NT2/D1 (cell line): Measurements from ENCODE around the gene DNAJC22.

ENCODE experiments used
- DNase-seq: peaks from one replicate; pipeline ENCODE4 v3.0.0-alpha.2; 2011; ENCODE audit warnings: low read depth, low spot score
- H3K27me3 ChIP-seq: 2 replicates; pipeline ENCODE4 v1.6.0; 2011; ENCODE audit warnings: mild to moderate bottlenecking; ENCODE audit not compliant: insufficient read length, insufficient read depth
- H3K36me3 ChIP-seq: 2 replicates; pipeline ENCODE4 v1.6.1; 2011; ENCODE audit warnings: mild to moderate bottlenecking, low read length, mixed read lengths; ENCODE audit not compliant: insufficient read depth, insufficient read length
- H3K4me1 ChIP-seq: 2 replicates; pipeline ENCODE4 v1.5.1; 2011; ENCODE audit not compliant: insufficient read depth, insufficient read length
- H3K4me3 ChIP-seq: 2 replicates; pipeline ENCODE4 v1.5.1; 2011; ENCODE audit warnings: low read depth; ENCODE audit not compliant: insufficient read length
- H3K9ac ChIP-seq: 2 replicates; pipeline ENCODE4 v1.6.0; 2011; ENCODE audit warnings: low read depth; ENCODE audit not compliant: insufficient read length
- H3K9me3 ChIP-seq: 2 replicates; pipeline ENCODE4 v1.5.1; 2011; ENCODE audit warnings: mild to moderate bottlenecking, low read length; ENCODE audit not compliant: insufficient read depth
- SUZ12 ChIP-seq: IDR thresholded peaks from 2 replicates; pipeline ENCODE4 v1.6.1; 2011; ENCODE audit not compliant: insufficient read length, insufficient read depth; ENCODE audit errors: extremely low read depth
- YY1 ChIP-seq: IDR thresholded peaks from 2 replicates; pipeline ENCODE4 v1.6.1; 2011; ENCODE audit not compliant: insufficient read length, insufficient read depth
- ZNF274 ChIP-seq: IDR thresholded peaks from 2 replicates; pipeline ENCODE4 v1.6.1; 2011; ENCODE audit warnings: mild to moderate bottlenecking, low read depth, low read length

DNAJC22 gene

GRCh38 chr12:49349266-49349665 is 2.6 kb downstream of the DNAJC22 start:
- H3K36me3 ChIP-seq: no peaks in the 10 kb centered on the region
- no peak overlapping the region for H3K9ac ChIP-seq
- peaks cover 9% of the 10 kb centered on the region for H3K4me1 ChIP-seq
- H3K27me3 ChIP-seq: peaks cover 55% of the 10 kb centered on the region
- no peak for DNase-seq
- H3K4me3 ChIP-seq: no peak overlapping the region
- no peak for TF ChIP-seq ZNF274
- no peak for TF ChIP-seq SUZ12
- TF ChIP-seq YY1: no peak
- H3K9me3 ChIP-seq: no peaks in the 10 kb centered on the region

DNA sequence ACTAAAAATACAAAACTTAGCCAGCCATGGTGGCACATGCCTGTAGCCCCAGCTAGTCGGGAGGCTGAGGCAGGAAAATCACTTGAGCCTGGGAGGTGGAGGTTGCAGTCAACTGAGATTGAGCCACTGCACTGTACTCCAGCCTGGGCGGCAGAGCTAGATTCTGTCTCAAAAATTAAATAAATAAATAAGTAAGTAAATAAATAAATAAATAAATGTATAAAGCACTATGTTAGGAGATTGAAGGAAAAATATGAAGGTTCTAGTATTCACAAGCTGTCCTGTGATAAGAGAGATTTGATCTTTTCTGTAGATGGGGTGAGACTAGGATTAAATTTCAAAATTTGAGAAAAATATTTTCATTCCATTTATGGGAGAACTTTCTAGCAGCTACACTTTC is 5.7 kb downstream of the DNAJC22 start:
- no peak overlapping the region for H3K4me3 ChIP-seq
- DNase-seq: no peak
- no peak overlapping the region for H3K9ac ChIP-seq
- TF ChIP-seq YY1 (no peak), ZNF274 (no peak), SUZ12 (no peak)
- H3K36me3 ChIP-seq: no peaks in the 10 kb centered on the region
- H3K27me3 ChIP-seq: peaks cover 25% of the 10 kb centered on the region
- H3K4me1 ChIP-seq: peaks cover under 1% of the 10 kb centered on the region
- no peaks in the 10 kb centered on the region for H3K9me3 ChIP-seq

DNA sequence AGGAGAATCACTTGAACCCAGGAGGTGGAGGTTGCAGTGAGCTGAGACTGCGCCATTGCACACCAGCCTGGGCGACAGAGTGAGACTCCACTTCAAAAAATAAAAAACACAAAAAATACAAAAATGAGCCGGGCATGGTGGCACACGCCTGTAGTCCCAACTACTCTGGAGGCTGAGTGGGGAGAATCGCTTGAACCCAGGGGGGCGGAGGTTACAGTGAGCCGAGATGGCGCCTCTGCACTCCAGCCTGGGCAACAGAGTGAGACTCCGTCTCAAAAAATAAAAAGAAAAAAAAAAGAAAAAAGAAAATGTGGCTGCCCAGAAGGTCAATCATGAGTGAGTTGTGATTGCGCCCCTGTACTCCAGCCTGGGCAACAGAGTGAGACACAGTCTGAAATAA is 9.2 kb downstream of the DNAJC22 start:
- H3K4me3 ChIP-seq: no peak overlapping the region
- no peaks in the 10 kb centered on the region for H3K9me3 ChIP-seq
- no peaks in the 10 kb centered on the region for H3K4me1 ChIP-seq
- no peak for TF ChIP-seq ZNF274
- no peak for TF ChIP-seq YY1
- no peak for TF ChIP-seq SUZ12
- no peaks in the 10 kb centered on the region for H3K36me3 ChIP-seq
- H3K27me3 ChIP-seq: no peaks in the 10 kb centered on the region
- no peak for DNase-seq
- H3K9ac ChIP-seq: no peak overlapping the region

GRCh38 chr12:49357103-49357678 is 10.5 kb downstream of the DNAJC22 start:
- Histone ChIP-seq H3K9ac (no peak overlapping the region), H3K36me3 (no peaks in the 10 kb centered on the region), H3K4me1 (no peaks in the 10 kb centered on the region), H3K27me3 (no peaks in the 10 kb centered on the region), H3K4me3 (no peak overlapping the region), H3K9me3 (no peaks in the 10 kb centered on the region)
- no peak for DNase-seq
- no peak for TF ChIP-seq ZNF274
- TF ChIP-seq YY1: no peak
- no peak for TF ChIP-seq SUZ12

- Histone ChIP-seq H3K9ac (no peak overlapping the region), H3K27me3 (no peaks in the 10 kb centered on the region), H3K9me3 (no peaks in the 10 kb centered on the region), H3K4me1 (no peaks in the 10 kb centered on the region), H3K36me3 (no peaks in the 10 kb centered on the region), H3K4me3 (no peak overlapping the region)
- DNase-seq: no peak
- no peak for TF ChIP-seq SUZ12
- no peak for TF ChIP-seq ZNF274
- no peak for TF ChIP-seq YY1
Measured at GRCh38 chr12:49358483-49359141, 11.9 kb downstream of the DNAJC22 start.

DNA sequence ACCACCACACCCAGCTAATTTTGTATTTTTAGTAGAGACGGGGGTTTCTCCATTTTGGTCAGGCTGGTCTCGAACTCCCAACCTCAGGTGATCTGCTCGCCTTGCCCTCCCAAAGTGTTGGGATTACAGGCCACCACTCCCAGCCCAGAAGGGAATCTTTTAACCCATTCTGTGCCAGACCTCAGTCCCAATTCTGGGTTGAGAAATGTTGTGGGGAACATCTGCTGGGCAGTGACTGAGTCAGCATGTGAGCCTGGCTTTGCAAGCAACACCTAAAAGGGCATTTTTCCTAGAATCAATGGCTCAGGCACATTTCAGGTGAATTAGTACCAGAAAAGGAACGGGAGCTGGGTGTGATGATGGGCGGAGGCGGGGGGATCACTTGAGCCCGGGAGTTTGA is 13.0 kb downstream of the DNAJC22 start:
- Histone ChIP-seq H3K36me3 (no peaks in the 10 kb centered on the region), H3K4me3 (no peak overlapping the region), H3K27me3 (no peaks in the 10 kb centered on the region), H3K9ac (no peak overlapping the region), H3K9me3 (no peaks in the 10 kb centered on the region), H3K4me1 (no peaks in the 10 kb centered on the region)
- TF ChIP-seq ZNF274 (no peak), YY1 (no peak), SUZ12 (no peak)
- no peak for DNase-seq

- no peak for DNase-seq
- H3K9me3 ChIP-seq: no peaks in the 10 kb centered on the region
- H3K9ac ChIP-seq: no peak overlapping the region
- H3K4me1 ChIP-seq: peaks cover 3% of the 10 kb centered on the region
- H3K36me3 ChIP-seq: no peaks in the 10 kb centered on the region
- TF ChIP-seq YY1 (no peak), SUZ12 (no peak), ZNF274 (no peak)
- no peak overlapping the region for H3K4me3 ChIP-seq
- H3K27me3 ChIP-seq: no peaks in the 10 kb centered on the region
Measured at GRCh38 chr12:49362077-49362476, 15.4 kb downstream of the DNAJC22 start.
